Osteocyte (in vitro differentiated cells): ENCODE results near the gene GMDS. TPM values are rescaled to one million over a fixed set of nuclear protein-coding genes. Genes with fewer than 3 reads are reported as not detected.

Experiments used
- DNase-seq: peaks from one replicate; pipeline ENCODE4 v3.0.0; 2021; ENCODE audit warnings: mixed read lengths; ENCODE audit not compliant: unreplicated experiment; ENCODE audit errors: extremely low spot score
- H3K27ac Mint-ChIP-seq: one replicate; pipeline ENCODE4 v1.8.0; 2021; ENCODE audit warnings: mild to moderate bottlenecking, mixed read lengths; ENCODE audit not compliant: unreplicated experiment
- H3K27me3 Mint-ChIP-seq: one replicate; pipeline ENCODE4 v1.8.0; 2021; ENCODE audit warnings: mixed read lengths; ENCODE audit not compliant: unreplicated experiment
- H3K36me3 Mint-ChIP-seq: one replicate; pipeline ENCODE4 v1.8.0; 2021; ENCODE audit warnings: mixed read lengths; ENCODE audit not compliant: unreplicated experiment
- H3K4me1 Mint-ChIP-seq: one replicate; pipeline ENCODE4 v1.8.0; 2021; ENCODE audit warnings: mixed read lengths; ENCODE audit not compliant: unreplicated experiment
- H3K4me3 Mint-ChIP-seq: one replicate; pipeline ENCODE4 v1.8.0; 2021; ENCODE audit warnings: mild to moderate bottlenecking, moderate library complexity, mixed read lengths; ENCODE audit not compliant: unreplicated experiment
- H3K9me3 Mint-ChIP-seq: one replicate; pipeline ENCODE4 v1.8.0; 2021; ENCODE audit warnings: mixed read lengths; ENCODE audit not compliant: unreplicated experiment
- CTCF ChIP-seq: fragments of 200-600 bp; sonication (generic); IDR thresholded peaks from 2 replicates; pipeline ENCODE4 v1.5.0; 2021; ENCODE audit warnings: antibody characterized with exemption, mild to moderate bottlenecking, moderate library complexity
- total RNA-seq: library from RNA; stranded (reverse); gene quantifications from 2 replicates; pipeline ENCODE4 v1.2.1, GENCODE V29; 2021

GMDS gene
- total RNA-seq, 1 donor from 2014 or later = 30.7 TPM

- Mint-ChIP-seq H3K27ac (no peak overlapping the region), H3K4me1 (peaks cover 24% of the 10 kb centered on the region), H3K9me3 (no peaks in the 10 kb centered on the region), H3K27me3 (no peaks in the 10 kb centered on the region), H3K36me3 (peaks cover 41% of the 10 kb centered on the region), H3K4me3 (no peak overlapping the region)
- TF ChIP-seq CTCF = no peak
- no peak for DNase-seq
Observed at GRCh38 chr6:2270054-2270453, 24.6 kb upstream of the GMDS start.

- H3K27ac Mint-ChIP-seq = peak overlapping the region; percentile 71
- no peak overlapping the region for H3K4me3 Mint-ChIP-seq
- TF ChIP-seq CTCF = no peak
Observed at GRCh38 chr6:2266841-2267240, 21.4 kb upstream of the GMDS start.

GRCh38 chr6:2266031-2266795 lies 20.8 kb upstream of the GMDS start:
- H3K4me3 Mint-ChIP-seq = no peak overlapping the region
- H3K9me3 Mint-ChIP-seq = no peaks in the 10 kb centered on the region
- peaks cover 19% of the 10 kb centered on the region for H3K36me3 Mint-ChIP-seq
- no peak for TF ChIP-seq CTCF
- H3K4me1 Mint-ChIP-seq = peaks cover 17% of the 10 kb centered on the region
- no peaks in the 10 kb centered on the region for H3K27me3 Mint-ChIP-seq
- peak overlapping the region; percentile 71 for H3K27ac Mint-ChIP-seq
- DNase-seq = no peak

More at GRCh38 chr6:2266841-2267240, 21.4 kb upstream of the GMDS start:
- peaks cover 20% of the 10 kb centered on the region for H3K4me1 Mint-ChIP-seq
- DNase-seq = no peak
- peaks cover 19% of the 10 kb centered on the region for H3K36me3 Mint-ChIP-seq
- H3K27me3 Mint-ChIP-seq = no peaks in the 10 kb centered on the region
- H3K9me3 Mint-ChIP-seq = no peaks in the 10 kb centered on the region

- no peak for TF ChIP-seq CTCF
- H3K27me3 Mint-ChIP-seq = no peaks in the 10 kb centered on the region
- DNase-seq = no peak
- no peak overlapping the region for H3K27ac Mint-ChIP-seq
- H3K4me1 Mint-ChIP-seq = peaks cover 17% of the 10 kb centered on the region
- peaks cover 9% of the 10 kb centered on the region for H3K36me3 Mint-ChIP-seq
- no peaks in the 10 kb centered on the region for H3K9me3 Mint-ChIP-seq
- H3K4me3 Mint-ChIP-seq = no peak overlapping the region
Observed at GRCh38 chr6:2264932-2265331, 19.5 kb upstream of the GMDS start.

GRCh38 chr6:2263896-2264295 lies 18.5 kb upstream of the GMDS start:
- no peaks in the 10 kb centered on the region for H3K9me3 Mint-ChIP-seq
- no peak overlapping the region for H3K27ac Mint-ChIP-seq

More at GRCh38 chr6:2263896-2264295, 18.5 kb upstream of the GMDS start:
- Mint-ChIP-seq H3K4me1 (peaks cover 17% of the 10 kb centered on the region), H3K36me3 (peaks cover 9% of the 10 kb centered on the region), H3K4me3 (no peak overlapping the region), H3K27me3 (no peaks in the 10 kb centered on the region)
- TF ChIP-seq CTCF = no peak
- DNase-seq = no peak
